ENCODE data around the gene PRPF19. TPM values are rescaled to one million over a fixed set of nuclear protein-coding genes. Genes with fewer than 3 reads are reported as not detected.

Gene PRPF19
- polyA plus RNA-seq, 1 donor (not counting 4 experiments of a cell fraction or from before 2014, with no cell fraction given): 35.4 TPM

GRCh38 chr11:60942970-60943565, 36.7 kb upstream of the PRPF19 start:
- H3K9ac ChIP-seq (ENCODE audit: control insufficient read depth, extremely low read depth, insufficient read depth, low read length): no peak overlapping the region
- FAIRE-seq: peak; percentile 77
- peak overlapping the region; percentile 30 for H3K4me2 ChIP-seq (ENCODE audit: control insufficient read depth, extremely low read depth, insufficient read depth, low read depth, low read length)
- H2AFZ ChIP-seq (ENCODE audit: control insufficient read depth, low read length): peak overlapping the region; percentile 22
- H3K4me3 ChIP-seq (ENCODE audit: control insufficient read depth in 2 of 3, extremely low read depth in 1 of 3, insufficient read depth in 2 of 3, low read depth in 1 of 3, low read length in 3 of 3): no peak overlapping the region
- no peaks in the 10 kb centered on the region for H3K9me3 ChIP-seq (ENCODE audit: control insufficient read depth, low read depth, low read length)
- no peaks in the 10 kb centered on the region for H3K79me2 ChIP-seq (ENCODE audit: control insufficient read depth, insufficient read depth, low read length)
- H3K27ac ChIP-seq (ENCODE audit: control insufficient read depth, insufficient read depth, low read length): no peak overlapping the region
- dilution Hi-C loops (cut with MboI; ENCODE audit: extremely low pct_ligation_motif_present, low sequenced_read_pairs): no loop called here
- TF ChIP-seq CTCF (optimal IDR thresholded peaks at IDR 0.05 in 1 of 3, IDR thresholded peaks at IDR 0.05 in 1 of 3, conservative IDR thresholded peaks at IDR 0.05 in 1 of 3; ENCODE audit: extremely low read depth in 1 of 3, insufficient read depth in 2 of 3, low read length in 3 of 3): no peak
- DNase-seq (ENCODE audit: low read depth, low spot score): peak; percentile 42
- peaks cover 18% of the 10 kb centered on the region for H3K4me1 ChIP-seq (ENCODE audit: control insufficient read depth, extremely low read depth, insufficient read depth, low read length)
- H3K27me3 ChIP-seq (ENCODE audit: control insufficient read depth, extremely low read depth, insufficient read depth, low read length): no peaks in the 10 kb centered on the region
- no peaks in the 10 kb centered on the region for H3K36me3 ChIP-seq (ENCODE audit: control insufficient read depth in 2 of 2, extremely low read depth in 1 of 2, insufficient read depth in 2 of 2, low read length in 2 of 2)
- H4K20me1 ChIP-seq (ENCODE audit: control insufficient read depth, extremely low read depth, insufficient read depth, low read length): no peaks in the 10 kb centered on the region
- H3K9me1 ChIP-seq (ENCODE audit: control insufficient read depth, extremely low read depth, insufficient read depth, low read length): no peaks in the 10 kb centered on the region

GRCh38 chr11:60942219-60942618, 35.8 kb upstream of the PRPF19 start:
- H3K4me1 ChIP-seq (ENCODE audit: control insufficient read depth, extremely low read depth, insufficient read depth, low read length): peaks cover 18% of the 10 kb centered on the region
- H3K36me3 ChIP-seq (ENCODE audit: control insufficient read depth in 2 of 2, extremely low read depth in 1 of 2, insufficient read depth in 2 of 2, low read length in 2 of 2): peaks cover 0 to 2% of the 10 kb centered on the region in 2 experiments
- H3K27me3 ChIP-seq (ENCODE audit: control insufficient read depth, extremely low read depth, insufficient read depth, low read length): no peaks in the 10 kb centered on the region
- H3K79me2 ChIP-seq (ENCODE audit: control insufficient read depth, insufficient read depth, low read length): no peaks in the 10 kb centered on the region
- H3K4me3 ChIP-seq (ENCODE audit: control insufficient read depth in 2 of 3, extremely low read depth in 1 of 3, insufficient read depth in 2 of 3, low read depth in 1 of 3, low read length in 3 of 3): no peak overlapping the region
- FAIRE-seq (no peak), DNase-seq (ENCODE audit: low read depth, low spot score) (no peak)
- H4K20me1 ChIP-seq (ENCODE audit: control insufficient read depth, extremely low read depth, insufficient read depth, low read length): no peaks in the 10 kb centered on the region
- H2AFZ ChIP-seq (ENCODE audit: control insufficient read depth, low read length): no peak overlapping the region
- no peak overlapping the region for H3K27ac ChIP-seq (ENCODE audit: control insufficient read depth, insufficient read depth, low read length)
- no peak overlapping the region for H3K9ac ChIP-seq (ENCODE audit: control insufficient read depth, extremely low read depth, insufficient read depth, low read length)
- dilution Hi-C loops (cut with MboI; ENCODE audit: extremely low pct_ligation_motif_present, low sequenced_read_pairs): no loop called here
- TF ChIP-seq CTCF (optimal IDR thresholded peaks at IDR 0.05 in 1 of 3, IDR thresholded peaks at IDR 0.05 in 1 of 3, conservative IDR thresholded peaks at IDR 0.05 in 1 of 3; ENCODE audit: extremely low read depth in 1 of 3, insufficient read depth in 2 of 3, low read length in 3 of 3) (no peak), EZH2 (IDR thresholded peaks at IDR 0.05; ENCODE audit: low read length) (no peak)
- no peak overlapping the region for H3K4me2 ChIP-seq (ENCODE audit: control insufficient read depth, extremely low read depth, insufficient read depth, low read depth, low read length)
- no peaks in the 10 kb centered on the region for H3K9me1 ChIP-seq (ENCODE audit: control insufficient read depth, extremely low read depth, insufficient read depth, low read length)
- H3K9me3 ChIP-seq (ENCODE audit: control insufficient read depth, low read depth, low read length): no peaks in the 10 kb centered on the region
